ENCODE data around the gene ZBED4. TPM values are rescaled to one million over a fixed set of nuclear protein-coding genes. Genes with fewer than 3 reads are reported as not detected.
A peak's percentile ranks its signal among the peaks of the same experiment; 100 is the strongest.

ZBED4 gene
- total and polyA plus RNA-seq, 2 of the 13 experiments (the other 11 are each of a cell fraction or from before 2014, with no cell fraction given), result 5.4 to 9.6 TPM

- TF ChIP-seq THAP9 (CRISPR knock-in tag; IDR thresholded peaks at IDR 0.05; ENCODE audit: borderline replicate concordance), result peak; percentile 29; the same call in 1 of the 2 replicates
- TF ChIP-seq ZNF891 (CRISPR knock-in tag; IDR thresholded peaks at IDR 0.05), result no peak
- TF ChIP-seq NFATC3 (CRISPR knock-in tag; IDR thresholded peaks at IDR 0.05), result 0 out of 2 replicates have a peak, but pooled peaks have one; percentile 20
- TF ChIP-seq ZMAT3 (CRISPR knock-in tag; conservative IDR thresholded peaks at IDR 0.05), result no peak
- TF ChIP-seq ZNF367 (CRISPR knock-in tag; IDR thresholded peaks at IDR 0.05; ENCODE audit: borderline replicate concordance), result no peak
- no peak for TF ChIP-seq E2F1 (CRISPR knock-in tag; IDR thresholded peaks at IDR 0.05)
- peak; percentile 56; the same call in 1 of the 2 replicates for TF ChIP-seq ZNF766 (CRISPR knock-in tag; IDR thresholded peaks at IDR 0.05; ENCODE audit: borderline replicate concordance)
- no peak for TF ChIP-seq ZBED4 (CRISPR knock-in tag; IDR thresholded peaks at IDR 0.05; ENCODE audit: borderline replicate concordance)
- TF ChIP-seq BRCA1 (CRISPR knock-in tag; IDR thresholded peaks at IDR 0.05), result no peak
- peak; percentile 48; the same call in 1 of the 2 replicates for TF ChIP-seq ZBTB4 (CRISPR knock-in tag; IDR thresholded peaks at IDR 0.05; ENCODE audit: borderline replicate concordance)
- no peak; the same call in 1 of the 2 replicates for TF ChIP-seq SAP130 (CRISPR knock-in tag; IDR thresholded peaks at IDR 0.05; ENCODE audit: low read depth)
- no peak for TF ChIP-seq ASH2L (IDR thresholded peaks at IDR 0.05; ENCODE audit: insufficient read length, low read depth, low read length)
- no peak; the same call in 1 of the 2 replicates for TF ChIP-seq TP53 (CRISPR knock-in tag; conservative IDR thresholded peaks at IDR 0.05)
These were observed 27.6 kb upstream of the ZBED4 start (continued) for GRCh38 chr22:49825944-49826602.

Data from HepG2 (cell line).